ENCODE measurements around the gene MBD2. TPM values are rescaled to one million over a fixed set of nuclear protein-coding genes. Genes with fewer than 3 reads are reported as not detected.
A peak's percentile ranks its signal among the peaks of the same experiment; 100 is the strongest.
"Not testable (repeated sequence)": the region's sequence is repeated elsewhere in the genome, so short reads cannot be mapped to it uniquely, and the experiment has no call there.

MBD2 gene
- total RNA-seq, 1 donor: 34.2 TPM

DNA sequence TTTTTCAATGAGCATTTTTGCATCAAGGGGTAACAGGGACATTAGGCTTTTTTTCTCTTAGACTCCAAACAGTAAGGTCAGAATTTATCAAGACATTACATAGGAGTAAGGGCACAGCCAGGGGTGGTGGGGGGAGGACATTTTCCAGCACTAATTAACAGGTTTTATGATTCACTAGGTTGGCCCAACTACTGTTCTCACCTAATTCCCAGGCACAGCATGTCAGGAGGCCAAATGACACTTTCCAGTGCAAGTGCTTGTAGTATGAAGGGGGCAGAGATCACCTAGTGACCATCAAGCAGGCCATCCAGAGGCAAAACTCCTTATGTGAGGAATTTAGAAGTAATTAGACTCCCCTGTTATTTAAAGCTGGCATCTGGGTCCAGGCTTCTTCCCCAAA lies 3.9 kb upstream of the MBD2 start:
- DNase-seq (ENCODE audit: low read depth): no peak
- no peak overlapping the region for H3K4me3 ChIP-seq (ENCODE audit: low read depth, low read length)
- no peak for TF ChIP-seq CTCF (IDR thresholded peaks at IDR 0.05; ENCODE audit: insufficient read depth, low read length)

- no peak for TF ChIP-seq CTCF (IDR thresholded peaks at IDR 0.05; ENCODE audit: insufficient read depth, low read length)
- H3K4me3 ChIP-seq (ENCODE audit: low read depth, low read length): peak overlapping the region; percentile 89
- DNase-seq (ENCODE audit: low read depth): peak; percentile 96
These were observed 764 bp downstream of the MBD2 start for GRCh38 chr18:54223568-54224241.

GRCh38 chr18:54222922-54223567 lies 1.4 kb downstream of the MBD2 start:
- peak overlapping the region; percentile 89 for H3K4me3 ChIP-seq (ENCODE audit: low read depth, low read length)
- DNase-seq (ENCODE audit: low read depth): peak; percentile 2
- TF ChIP-seq CTCF (IDR thresholded peaks at IDR 0.05; ENCODE audit: insufficient read depth, low read length): no peak

- H3K4me3 ChIP-seq (ENCODE audit: low read depth, low read length): no peak overlapping the region
- no peak for TF ChIP-seq CTCF (IDR thresholded peaks at IDR 0.05; ENCODE audit: insufficient read depth, low read length)
- no peak for DNase-seq (ENCODE audit: low read depth)
These were observed 4.1 kb downstream of the MBD2 start for GRCh38 chr18:54220406-54220805.

DNA sequence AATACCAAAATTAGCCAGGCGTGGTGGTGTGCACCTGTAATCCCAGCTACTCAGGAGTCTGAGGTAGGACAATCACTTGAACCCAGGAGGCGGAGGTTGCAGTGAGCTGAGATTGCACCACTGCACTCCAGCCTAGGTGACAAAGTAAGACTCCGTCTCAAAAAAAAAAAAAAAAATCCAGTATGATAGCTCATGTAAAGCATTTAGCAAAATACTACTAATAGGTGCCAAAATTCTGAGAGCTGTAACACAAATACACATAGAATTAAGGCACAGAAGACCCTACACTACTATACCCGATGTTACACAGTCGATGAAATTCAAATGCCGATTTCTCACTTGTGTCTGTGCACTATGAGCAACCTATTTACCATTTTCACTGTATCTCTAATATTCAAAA lies 5.7 kb downstream of the MBD2 start:
- H3K4me3 ChIP-seq (ENCODE audit: low read depth, low read length); DNase-seq (ENCODE audit: low read depth): not testable (repeated sequence)

DNA sequence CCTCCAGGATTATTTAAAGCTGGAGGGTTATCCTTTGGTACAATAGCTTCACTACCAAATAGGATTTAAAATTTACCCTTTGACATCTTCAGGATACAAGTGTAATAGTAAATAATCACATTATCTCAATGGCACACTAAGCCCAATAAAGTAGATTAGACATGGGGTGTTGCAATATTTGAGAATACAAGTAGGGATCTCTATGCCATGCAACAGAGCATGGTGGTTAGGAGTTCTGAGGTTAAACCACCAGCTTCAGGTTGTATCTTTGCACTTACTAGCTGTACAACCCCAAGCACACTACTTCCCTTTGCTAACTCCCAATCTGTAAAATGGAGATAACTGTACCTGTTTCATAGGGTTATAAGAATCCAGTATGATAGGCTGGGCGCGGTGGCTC lies 6.2 kb downstream of the MBD2 start:
- no peak for TF ChIP-seq CTCF (IDR thresholded peaks at IDR 0.05; ENCODE audit: insufficient read depth, low read length)
- DNase-seq (ENCODE audit: low read depth): no peak
- H3K4me3 ChIP-seq (ENCODE audit: low read depth, low read length): no peak overlapping the region

DNA sequence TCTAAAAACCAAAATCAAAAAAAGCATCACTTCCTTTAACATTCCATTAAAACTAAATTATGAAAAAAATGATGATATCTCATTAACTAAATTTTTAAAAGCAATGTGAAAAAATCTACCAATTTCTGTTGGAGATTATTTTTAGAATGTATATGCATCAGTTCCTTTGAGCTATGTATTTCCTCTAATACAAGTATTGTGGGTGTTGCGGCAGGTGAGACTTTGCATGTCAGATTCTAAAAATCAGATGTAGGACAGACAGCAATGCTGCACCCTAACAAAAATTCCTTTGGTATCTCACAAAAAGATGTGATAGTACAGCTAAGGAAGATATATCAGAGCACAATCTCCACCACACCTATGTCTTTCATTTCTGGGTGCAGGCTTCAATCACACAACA lies 6.8 kb downstream of the MBD2 start:
- no peak overlapping the region for H3K4me3 ChIP-seq (ENCODE audit: low read depth, low read length)
- no peak for TF ChIP-seq CTCF (IDR thresholded peaks at IDR 0.05; ENCODE audit: insufficient read depth, low read length)

More for the DNA sequence above, 6.8 kb downstream of the MBD2 start:
- no peak for DNase-seq (ENCODE audit: low read depth)

Measured in fibroblast of the aortic adventitia (primary cell).